H1 (cell line): ENCODE data around the gene NKPD1. TPM values are rescaled to one million over a fixed set of nuclear protein-coding genes. Genes with fewer than 3 reads are reported as not detected.

Source experiments
- CBX8 ChIP-seq: fragments of 300-800, 300-1000 bp; sonication (generic); IDR thresholded peaks from 2 replicates; pipeline ENCODE4 v1.7.1; 2016; ENCODE audit warnings: low read depth, low read length, borderline replicate concordance
- MAFK ChIP-seq: IDR thresholded peaks from 2 replicates; pipeline ENCODE4 v1.6.1; 2012; ENCODE audit warnings: low read depth, mild to moderate bottlenecking, improper control_type of control experiment, low read length
- polyA plus RNA-seq, 7 experiments: library from polyadenylated mRNA; depleted of rRNA in 3 of 7; stranded (reverse) in 5 of 7; unstranded in 2 of 7; fragments of >200 nt in 5 of 7; fragments of 200-250 nt in 2 of 7; gene quantifications; 1 replicate in 5 of 7; 2 replicates in 1 of 7; 4 replicates in 1 of 7; pipeline versions ENCODE4 v1.2.1 to v1.2.3, GENCODE V29; 2011 to 2013; ENCODE audit warnings: missing spikeins in 2 of 7, mixed read lengths in 2 of 7
- total RNA-seq: library from RNA; stranded (reverse); fragmentation: NEBNext Ultra II Directional; extraction: Animal tissue kit (Norgen Biotek cat#: 25700); gene quantifications from 2 replicates; pipeline ENCODE4 v1.2.1, GENCODE V29; 2021

Gene NKPD1
- total and polyA plus RNA-seq, 2 of the 8 experiments (the other 6 are each of a cell fraction or from before 2014, with no cell fraction given), result 0.30 to 0.39 TPM

DNA sequence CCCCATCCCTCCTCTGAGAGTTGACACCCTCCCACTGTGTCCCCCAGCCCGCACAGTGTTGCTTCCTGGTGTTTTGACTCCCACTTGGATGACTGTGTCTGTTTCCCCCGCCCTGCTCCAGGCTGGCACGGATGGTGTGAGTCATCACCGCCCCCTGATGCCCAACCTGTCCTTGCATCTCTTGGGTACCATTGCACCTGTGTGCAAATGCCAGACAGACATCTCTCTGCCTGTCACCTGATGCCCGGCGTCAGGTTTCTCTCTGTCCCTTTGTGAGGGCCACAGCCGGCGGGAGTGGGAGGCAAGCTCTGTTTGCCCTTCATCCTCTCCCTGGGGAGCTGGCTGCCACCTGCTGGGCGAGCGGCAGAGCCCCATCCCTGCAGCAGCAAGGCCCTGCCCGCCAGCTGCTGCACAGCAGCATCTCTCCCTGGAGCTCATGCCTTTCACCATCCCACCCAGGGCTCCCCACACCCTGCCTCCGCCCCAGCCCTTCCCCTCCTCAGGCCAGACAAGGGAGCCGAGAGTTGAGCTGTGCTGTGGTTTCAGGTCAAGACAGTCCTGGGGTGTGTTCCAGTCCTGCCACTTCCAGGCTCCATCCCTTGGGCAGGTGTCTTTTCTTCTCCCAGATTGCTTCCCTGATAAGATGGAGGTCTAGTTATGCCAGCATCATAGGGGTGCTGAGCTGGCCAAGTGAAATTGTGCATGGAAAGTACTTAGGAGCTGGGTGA is 29.7 kb downstream of the NKPD1 start (continued):
- TF ChIP-seq CBX8 (no peak), MAFK (no peak)
